Measurements from ENCODE around the gene FOXP1.

- TF ChIP-seq SNAI2 (CRISPR knock-in tag; IDR thresholded peaks at IDR 0.05) (no peak), ZNF565 (CRISPR knock-in tag; conservative IDR thresholded peaks at IDR 0.05; ENCODE audit: low read depth) (no peak), PPARA (CRISPR knock-in tag; IDR thresholded peaks at IDR 0.05; ENCODE audit: borderline replicate concordance) (no peak), BACH2 (CRISPR knock-in tag; IDR thresholded peaks at IDR 0.05; ENCODE audit: borderline replicate concordance) (no peak), TCF4 (CRISPR knock-in tag; IDR thresholded peaks at IDR 0.05; ENCODE audit: borderline replicate concordance) (no peak), ISL1 (CRISPR knock-in tag; IDR thresholded peaks at IDR 0.05) (no peak), ZNF8 (CRISPR knock-in tag; IDR thresholded peaks at IDR 0.05) (no peak), RARB (CRISPR knock-in tag; IDR thresholded peaks at IDR 0.05) (no peak)
Measured at GRCh38 chr3:71464613-71465012, 118.9 kb downstream of the FOXP1 start.

All from SK-N-SH treated with all-trans-retinoic acid at 6 μM for 48 hours (cell line).